ENCODE data around the gene SLC16A8.
"Not testable (repeated sequence)": the region's sequence is repeated elsewhere in the genome, so short reads cannot be mapped to it uniquely, and the experiment has no call there.

The SLC16A8 gene

GRCh38 chr22:38079804-38080203 lies 4.2 kb downstream of the SLC16A8 start:
- ATAC-seq (ENCODE audit: insufficient read depth, low read depth): no peak
- H3K4me3 ChIP-seq (ENCODE audit: low read depth in 1 of 2, low read length in 2 of 2): no peak overlapping the region
- H2AFZ ChIP-seq (ENCODE audit: low read depth, low read length): no peak overlapping the region
- no peak for DNase-seq
- no peak overlapping the region for H3K27ac ChIP-seq (ENCODE audit: low read length)
- H3K79me2 ChIP-seq (ENCODE audit: insufficient read depth, low read length): no peaks in the 10 kb centered on the region
- no peaks in the 10 kb centered on the region for H3K4me1 ChIP-seq (ENCODE audit: insufficient read depth, low read length)
- H3K4me2 ChIP-seq (ENCODE audit: insufficient read depth, low read length): no peak overlapping the region
- H3K36me3 ChIP-seq (ENCODE audit: insufficient read depth, low read length): no peaks in the 10 kb centered on the region
- TF ChIP-seq CTCF (IDR thresholded peaks at IDR 0.05; ENCODE audit: borderline replicate concordance, extremely low read depth, low read length, poor library complexity, severe bottlenecking): no peak
- TF ChIP-seq EZH2 (IDR thresholded peaks at IDR 0.05; ENCODE audit: borderline replicate concordance, low read depth, low read length, severe bottlenecking): no peak
- no peaks in the 10 kb centered on the region for H3K9me3 ChIP-seq (ENCODE audit: insufficient read depth, low read length, severe bottlenecking)
- H3K27me3 ChIP-seq (ENCODE audit: insufficient read depth, low read length, poor library complexity): no peaks in the 10 kb centered on the region
- no peak overlapping the region for H3K9ac ChIP-seq (ENCODE audit: low read depth, low read length)
- no peaks in the 10 kb centered on the region for H4K20me1 ChIP-seq (ENCODE audit: insufficient read depth, low read length)

- ATAC-seq (ENCODE audit: insufficient read depth, low read depth): not testable (repeated sequence)
These were observed 4.8 kb downstream of the SLC16A8 start for GRCh38 chr22:38079208-38079607.

GRCh38 chr22:38078046-38078840 lies 5.7 kb downstream of the SLC16A8 start:
- H2AFZ ChIP-seq (ENCODE audit: low read depth, low read length): no peak overlapping the region
- no peak overlapping the region for H3K9ac ChIP-seq (ENCODE audit: low read depth, low read length)
- H3K36me3 ChIP-seq (ENCODE audit: insufficient read depth, low read length): no peaks in the 10 kb centered on the region
- no peaks in the 10 kb centered on the region for H3K27me3 ChIP-seq (ENCODE audit: insufficient read depth, low read length, poor library complexity)
- TF ChIP-seq CTCF (IDR thresholded peaks at IDR 0.05; ENCODE audit: borderline replicate concordance, extremely low read depth, low read length, poor library complexity, severe bottlenecking) (no peak), EZH2 (IDR thresholded peaks at IDR 0.05; ENCODE audit: borderline replicate concordance, low read depth, low read length, severe bottlenecking) (no peak)
- no peaks in the 10 kb centered on the region for H3K9me3 ChIP-seq (ENCODE audit: insufficient read depth, low read length, severe bottlenecking)
- DNase-seq (no peak), ATAC-seq (ENCODE audit: insufficient read depth, low read depth) (no peak)
- no peak overlapping the region for H3K27ac ChIP-seq (ENCODE audit: low read length)
- no peaks in the 10 kb centered on the region for H3K79me2 ChIP-seq (ENCODE audit: insufficient read depth, low read length)
- H3K4me2 ChIP-seq (ENCODE audit: insufficient read depth, low read length): no peak overlapping the region
- no peaks in the 10 kb centered on the region for H3K4me1 ChIP-seq (ENCODE audit: insufficient read depth, low read length)
- H3K4me3 ChIP-seq (ENCODE audit: low read depth in 1 of 2, low read length in 2 of 2): no peak overlapping the region
- no peaks in the 10 kb centered on the region for H4K20me1 ChIP-seq (ENCODE audit: insufficient read depth, low read length)

More at GRCh38 chr22:38079208-38079607, 4.8 kb downstream of the SLC16A8 start:
- not testable (repeated sequence) for H3K79me2 ChIP-seq (ENCODE audit: insufficient read depth, low read length); H2AFZ ChIP-seq (ENCODE audit: low read depth, low read length); DNase-seq; H3K4me2 ChIP-seq (ENCODE audit: insufficient read depth, low read length); H3K4me1 ChIP-seq (ENCODE audit: insufficient read depth, low read length); H4K20me1 ChIP-seq (ENCODE audit: insufficient read depth, low read length); H3K27me3 ChIP-seq (ENCODE audit: insufficient read depth, low read length, poor library complexity); H3K9ac ChIP-seq (ENCODE audit: low read depth, low read length); H3K27ac ChIP-seq (ENCODE audit: low read length); H3K9me3 ChIP-seq (ENCODE audit: insufficient read depth, low read length, severe bottlenecking); H3K36me3 ChIP-seq (ENCODE audit: insufficient read depth, low read length); H3K4me3 ChIP-seq (ENCODE audit: low read depth in 1 of 2, low read length in 2 of 2)

- Histone ChIP-seq H3K4me1 (ENCODE audit: insufficient read depth, low read length) (no peaks in the 10 kb centered on the region), H3K27ac (ENCODE audit: low read length) (no peak overlapping the region), H3K9me3 (ENCODE audit: insufficient read depth, low read length, severe bottlenecking) (no peaks in the 10 kb centered on the region), H4K20me1 (ENCODE audit: insufficient read depth, low read length) (no peaks in the 10 kb centered on the region), H3K4me2 (ENCODE audit: insufficient read depth, low read length) (no peak overlapping the region), H3K27me3 (ENCODE audit: insufficient read depth, low read length, poor library complexity) (no peaks in the 10 kb centered on the region), H3K79me2 (ENCODE audit: insufficient read depth, low read length) (no peaks in the 10 kb centered on the region), H3K36me3 (ENCODE audit: insufficient read depth, low read length) (no peaks in the 10 kb centered on the region), H3K4me3 (ENCODE audit: low read depth in 1 of 2, low read length in 2 of 2) (no peak overlapping the region), H3K9ac (ENCODE audit: low read depth, low read length) (no peak overlapping the region), H2AFZ (ENCODE audit: low read depth, low read length) (no peak overlapping the region)
- no peak for TF ChIP-seq EZH2 (IDR thresholded peaks at IDR 0.05; ENCODE audit: borderline replicate concordance, low read depth, low read length, severe bottlenecking)
- no peak for DNase-seq
- ATAC-seq (ENCODE audit: insufficient read depth, low read depth): no peak
These were observed 6.4 kb downstream of the SLC16A8 start for GRCh38 chr22:38077595-38077994.

Data from DND-41 (cell line).